Measurements from ENCODE around the gene MRTFA.
"Not testable (repeated sequence)": the region's sequence is repeated elsewhere in the genome, so short reads cannot be mapped to it uniquely, and the experiment has no call there.

MRTFA gene

DNA sequence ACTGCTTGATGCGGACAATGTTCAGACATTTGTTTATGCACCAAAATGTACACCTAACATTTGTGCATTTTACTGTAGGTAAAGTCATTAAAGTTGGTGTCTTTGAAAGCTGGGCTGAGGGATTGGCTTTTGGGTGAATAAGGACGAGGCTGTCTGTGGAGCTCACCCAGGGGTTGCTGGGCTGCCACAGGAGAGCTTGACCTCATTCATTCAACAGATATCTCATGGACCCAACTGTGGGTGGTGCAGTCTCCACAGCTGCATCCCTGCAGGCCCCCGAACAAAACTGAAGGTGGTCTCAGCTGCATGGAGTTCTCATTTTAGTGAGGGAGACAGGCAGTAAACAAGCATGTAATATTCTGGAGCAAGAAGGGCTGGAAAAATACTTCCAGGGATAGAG lies 233.4 kb downstream of the MRTFA start:
- in situ Hi-C loops (cut with HindIII; ENCODE audit: low sequenced_read_pairs) = no loop called here

GRCh38 chr22:40401981-40402406 lies 234.5 kb downstream of the MRTFA start:
- in situ Hi-C loops (cut with HindIII; ENCODE audit: low sequenced_read_pairs) = no loop called here

- in situ Hi-C loops (cut with HindIII; ENCODE audit: low sequenced_read_pairs) = no loop called here
Observed at GRCh38 chr22:40401532-40401931, 235.0 kb downstream of the MRTFA start.

DNA sequence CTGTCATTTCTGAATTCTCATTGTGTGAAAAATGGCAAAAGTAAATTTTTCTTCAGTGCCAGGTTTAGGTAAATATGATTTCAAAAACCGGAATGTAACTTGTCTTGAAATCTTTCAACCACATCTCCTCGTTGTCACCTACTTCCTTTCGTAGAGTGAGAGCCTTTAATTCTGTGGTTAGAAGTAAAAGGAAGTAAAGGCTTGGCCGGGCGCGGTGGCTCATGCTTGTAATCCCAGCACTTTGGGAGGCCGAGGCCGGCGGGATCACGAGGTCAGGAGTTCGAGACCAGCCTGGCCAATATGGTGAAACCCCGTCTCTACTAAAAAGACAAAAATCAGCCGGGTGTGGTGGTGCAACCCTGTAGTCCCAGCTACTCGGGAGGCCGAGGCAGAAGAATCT lies 236.4 kb downstream of the MRTFA start:
- in situ Hi-C loops (cut with HindIII; ENCODE audit: low sequenced_read_pairs) = no loop called here

DNA sequence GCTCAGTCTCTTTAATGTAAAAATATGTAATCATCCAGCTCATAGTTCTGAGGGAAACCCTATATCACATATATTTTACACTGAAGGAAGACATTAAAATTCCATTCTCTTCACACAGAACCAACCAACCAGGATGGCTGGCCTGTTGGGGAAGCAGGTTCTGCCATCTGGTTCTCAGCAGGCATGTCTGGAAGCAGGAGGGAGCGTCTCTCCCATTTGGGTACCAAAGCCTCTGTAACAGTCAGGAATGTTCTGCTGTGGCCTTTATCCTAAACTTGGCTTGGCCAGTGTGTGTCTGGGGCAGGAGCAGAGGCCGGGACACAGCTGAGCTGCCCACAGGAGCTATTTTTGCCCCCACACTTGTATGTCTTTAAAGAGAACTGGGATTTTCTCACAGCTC lies 236.9 kb downstream of the MRTFA start:
- in situ Hi-C loops (cut with HindIII; ENCODE audit: low sequenced_read_pairs) = no loop called here

GRCh38 chr22:40397396-40397795 lies 239.1 kb downstream of the MRTFA start:
- in situ Hi-C loops (cut with HindIII; ENCODE audit: low sequenced_read_pairs) = no loop called here

- in situ Hi-C loops (cut with HindIII; ENCODE audit: low sequenced_read_pairs) = no loop called here
Observed at GRCh38 chr22:40396882-40397281, 239.6 kb downstream of the MRTFA start.

DNA sequence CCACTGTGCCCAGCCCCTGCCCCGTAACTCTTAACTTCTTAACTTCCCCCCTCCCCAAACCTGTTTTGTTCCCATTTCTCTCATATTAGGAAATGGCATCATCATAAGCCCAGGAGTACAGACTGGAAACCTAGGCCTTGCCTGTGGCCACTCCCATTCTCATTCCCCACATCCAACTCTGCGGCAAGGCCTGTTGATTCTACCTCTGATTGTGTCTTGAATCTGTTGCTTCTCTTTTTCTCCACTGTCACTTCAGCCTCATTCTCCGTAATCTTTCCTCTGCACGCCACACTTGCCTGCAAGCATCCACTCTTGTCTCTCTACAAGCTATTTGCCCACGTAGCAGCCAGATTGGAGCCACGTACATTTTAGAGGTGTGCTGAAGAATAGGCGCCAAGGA lies 240.9 kb downstream of the MRTFA start:
- in situ Hi-C loops (cut with HindIII; ENCODE audit: low sequenced_read_pairs) = no loop called here

DNA sequence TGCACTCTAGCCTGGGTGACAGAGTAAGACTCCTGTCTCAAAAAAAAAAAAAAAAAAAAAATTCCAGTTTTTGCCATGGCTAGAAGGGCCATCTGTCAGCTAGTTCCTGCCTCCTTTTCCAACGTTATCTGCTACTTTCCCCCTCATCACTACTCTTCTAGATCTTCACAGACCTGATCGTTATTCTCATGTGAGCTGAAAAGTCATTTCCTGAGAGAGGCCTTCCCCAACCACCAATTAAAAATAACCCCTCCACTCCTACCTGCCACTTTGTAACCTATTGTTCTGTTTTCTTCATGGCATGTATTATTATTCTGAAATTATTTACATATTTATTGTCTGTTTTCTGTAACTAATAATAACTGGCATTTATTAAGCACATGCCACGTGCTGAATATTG lies 241.9 kb downstream of the MRTFA start:
- in situ Hi-C loops (cut with HindIII; ENCODE audit: low sequenced_read_pairs) = no loop called here

DNA sequence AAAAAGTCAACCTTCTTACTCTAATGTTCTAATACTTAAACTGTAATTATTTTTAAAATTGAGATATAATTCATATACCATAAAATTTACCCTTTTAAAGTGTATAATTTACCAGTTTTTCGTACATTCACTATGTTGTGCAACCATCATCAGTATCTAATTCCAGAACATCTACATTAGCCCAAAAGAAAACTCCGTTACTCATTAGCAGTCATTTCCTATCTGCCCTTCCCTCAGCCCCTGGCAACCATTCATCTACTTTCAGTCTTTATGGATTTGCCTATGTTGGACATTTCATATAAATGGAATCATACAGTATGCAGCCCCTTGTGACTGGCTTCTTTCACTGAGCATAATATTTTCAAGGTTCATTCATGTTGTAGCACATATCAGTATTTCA lies 243.9 kb downstream of the MRTFA start:
- in situ Hi-C loops (cut with HindIII; ENCODE audit: low sequenced_read_pairs) = no loop called here

DNA sequence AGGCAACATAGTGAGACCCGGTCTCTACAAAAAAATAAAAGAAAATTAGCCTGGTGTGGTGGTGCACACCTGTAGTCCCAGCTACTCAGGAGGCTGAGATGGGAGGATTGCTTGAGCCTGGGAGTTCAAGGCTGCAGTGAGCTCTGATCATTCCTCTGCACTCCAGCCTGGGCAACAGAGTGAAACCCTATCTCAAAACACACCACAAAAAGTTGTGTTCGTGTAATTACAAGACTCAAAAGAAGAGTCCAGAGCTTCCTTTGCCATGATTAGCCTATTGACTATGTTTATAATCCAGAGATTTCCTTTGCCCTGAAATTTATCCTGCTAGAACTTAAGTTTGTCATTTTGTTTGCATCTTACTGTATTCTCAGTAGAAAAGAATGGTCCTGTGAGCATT lies 245.1 kb downstream of the MRTFA start:
- in situ Hi-C loops (cut with HindIII; ENCODE audit: low sequenced_read_pairs) = no loop called here

GRCh38 chr22:40388231-40388630 lies 248.3 kb downstream of the MRTFA start:
- in situ Hi-C loops (cut with HindIII; ENCODE audit: low sequenced_read_pairs) = no loop called here

- in situ Hi-C loops (cut with HindIII; ENCODE audit: low sequenced_read_pairs) = no loop called here
Observed at GRCh38 chr22:40387746-40388145, 248.8 kb downstream of the MRTFA start.

GRCh38 chr22:40385036-40385782 lies 251.3 kb downstream of the MRTFA start:
- in situ Hi-C loops (cut with HindIII; ENCODE audit: low sequenced_read_pairs) = no loop called here

GRCh38 chr22:40383905-40384304 lies 252.6 kb downstream of the MRTFA start:
- in situ Hi-C loops (cut with HindIII; ENCODE audit: low sequenced_read_pairs) = no loop called here

- in situ Hi-C loops (cut with HindIII; ENCODE audit: low sequenced_read_pairs) = no loop called here
Observed at GRCh38 chr22:40381461-40381860, 255.1 kb downstream of the MRTFA start.

DNA sequence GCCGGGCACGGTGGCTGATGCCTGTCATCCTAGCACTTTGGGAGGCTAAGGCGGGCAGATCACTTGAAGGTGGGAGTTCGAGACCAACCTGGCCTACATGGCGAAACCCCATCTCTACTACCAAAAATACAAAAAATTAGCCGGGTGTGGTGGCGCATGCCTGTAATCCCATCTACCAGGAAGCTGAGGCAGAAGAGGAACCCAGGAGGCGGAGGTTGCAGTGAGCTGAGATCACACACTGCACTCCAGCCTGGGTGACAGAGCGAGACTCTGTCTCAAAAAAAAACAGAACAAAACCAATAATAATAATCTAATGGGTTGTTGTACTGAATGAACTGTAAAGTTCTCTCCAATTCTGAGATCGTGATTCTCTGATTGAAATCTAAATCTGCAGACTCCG lies 258.1 kb downstream of the MRTFA start:
- in situ Hi-C loops (cut with HindIII; ENCODE audit: low sequenced_read_pairs) = not testable (repeated sequence)

DNA sequence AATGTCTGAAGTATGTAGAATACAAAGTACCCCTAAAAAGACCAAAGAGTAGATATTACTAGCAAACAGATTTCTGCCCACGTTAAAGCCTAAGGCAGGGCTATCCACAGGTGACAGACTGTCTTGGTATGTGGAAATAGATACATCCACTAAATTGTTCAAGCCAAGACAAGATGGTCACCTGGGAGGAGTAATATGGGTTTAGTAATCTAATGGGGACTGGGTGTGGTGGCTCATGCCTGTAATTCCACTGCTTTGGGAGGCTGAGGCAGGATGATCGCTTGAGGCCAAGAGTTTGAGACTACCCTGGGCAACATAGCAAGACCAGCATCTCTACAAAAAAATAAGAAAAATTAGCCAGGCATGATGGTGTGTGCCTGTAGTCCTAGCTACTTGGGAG lies 258.6 kb downstream of the MRTFA start:
- in situ Hi-C loops (cut with HindIII; ENCODE audit: low sequenced_read_pairs) = no loop called here

GRCh38 chr22:40376149-40376548 lies 260.4 kb downstream of the MRTFA start:
- in situ Hi-C loops (cut with HindIII; ENCODE audit: low sequenced_read_pairs) = no loop called here

GRCh38 chr22:40374567-40374966 lies 262.0 kb downstream of the MRTFA start:
- in situ Hi-C loops (cut with HindIII; ENCODE audit: low sequenced_read_pairs) = no loop called here

- in situ Hi-C loops (cut with HindIII; ENCODE audit: low sequenced_read_pairs) = no loop called here
Observed at GRCh38 chr22:40368836-40369235, 267.7 kb downstream of the MRTFA start.

- in situ Hi-C loops (cut with HindIII; ENCODE audit: low sequenced_read_pairs) = no loop called here
Observed at GRCh38 chr22:40368016-40368415, 268.5 kb downstream of the MRTFA start.

DNA sequence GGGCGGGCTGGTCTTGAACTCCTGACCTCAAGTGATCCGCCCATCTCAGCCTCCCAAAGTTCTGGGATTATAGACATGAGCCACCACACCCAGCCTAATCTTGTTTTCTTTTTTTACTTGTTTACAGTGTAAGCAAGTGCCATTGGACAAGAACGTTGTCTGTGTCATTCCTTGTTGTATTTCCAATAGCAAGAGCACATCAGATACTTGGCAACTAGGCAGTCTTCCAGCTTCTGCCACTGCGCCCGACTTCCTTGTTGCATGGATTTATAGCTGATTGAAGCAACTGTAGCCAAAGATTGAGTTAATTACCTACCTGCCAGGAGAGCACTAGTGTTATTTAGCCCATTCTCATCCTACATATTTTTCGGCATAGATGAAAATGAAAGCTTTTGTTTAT lies 269.2 kb downstream of the MRTFA start:
- in situ Hi-C loops (cut with HindIII; ENCODE audit: low sequenced_read_pairs) = no loop called here
